Activated naive CD4-positive, alpha-beta T cell treated with Interleukin-2 at 50 U/mL for 16 hours (primary cell): Measurements from ENCODE around the gene TMEM125.

Experiments used
- DNase-seq: peaks from one replicate; pipeline ENCODE4 v3.0.0-alpha.2; 2020

TMEM125 gene

GRCh38 chr1:43313771-43314170, 44.0 kb downstream of the TMEM125 start:
- DNase-seq: no peak

- DNase-seq: no peak
Observed at GRCh38 chr1:43314233-43314632, 44.5 kb downstream of the TMEM125 start.

GRCh38 chr1:43315481-43315880, 45.7 kb downstream of the TMEM125 start:
- DNase-seq: no peak

GRCh38 chr1:43315963-43316737, 46.4 kb downstream of the TMEM125 start:
- DNase-seq: no peak

GRCh38 chr1:43316738-43317520, 47.1 kb downstream of the TMEM125 start:
- no peak for DNase-seq

- no peak for DNase-seq
Observed at GRCh38 chr1:43317817-43318471, 48.2 kb downstream of the TMEM125 start.

- no peak for DNase-seq
Observed at GRCh38 chr1:43318831-43319230, 49.0 kb downstream of the TMEM125 start.

GRCh38 chr1:43319288-43319687, 49.5 kb downstream of the TMEM125 start:
- DNase-seq: no peak

GRCh38 chr1:43319766-43320165, 50.0 kb downstream of the TMEM125 start:
- no peak for DNase-seq

- no peak for DNase-seq
Observed at GRCh38 chr1:43321331-43321891, 51.6 kb downstream of the TMEM125 start.

- DNase-seq: no peak
Observed at GRCh38 chr1:43322506-43322905, 52.7 kb downstream of the TMEM125 start.
